ENCODE data around the gene ABCD1. TPM values are rescaled to one million over a fixed set of nuclear protein-coding genes. Genes with fewer than 3 reads are reported as not detected.

The ABCD1 gene
- total and polyA plus RNA-seq, 4 donors = 5.7 to 19.7 (median 10.3) TPM

DNA sequence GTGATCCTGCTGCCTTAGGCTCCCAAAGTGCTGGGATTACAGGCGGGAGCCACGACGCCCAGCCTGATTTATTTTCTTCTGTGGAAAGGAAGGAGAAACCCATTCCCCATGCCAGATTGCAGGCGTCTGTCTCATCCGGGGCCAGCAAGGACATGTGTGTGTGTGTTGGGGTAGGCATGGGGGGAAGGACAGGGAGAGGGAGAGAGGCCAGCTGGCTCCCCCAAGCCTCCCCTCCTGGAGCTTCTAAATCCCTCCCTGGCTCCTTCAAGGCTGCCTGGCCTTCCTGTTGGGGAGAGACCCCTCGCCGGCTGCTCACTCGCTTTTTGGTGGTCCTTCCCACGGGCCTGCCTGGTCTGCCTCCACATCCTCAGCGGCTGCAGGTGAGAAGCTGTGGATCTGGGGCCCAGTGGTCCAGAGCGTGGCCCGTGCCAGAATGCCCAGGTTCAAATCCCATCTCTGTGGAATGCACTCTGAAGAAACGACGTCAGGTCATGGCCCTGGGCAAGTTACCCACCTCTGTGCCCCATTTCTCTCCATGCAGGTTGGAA lies 38.0 kb downstream of the ABCD1 start:
- no peak overlapping the region for H3K9ac ChIP-seq (ENCODE audit: insufficient read depth in 1 of 2, low read length in 2 of 2)
- no peak overlapping the region for H3K4me3 ChIP-seq
- 85 to 87% methylated on average over 11 to 14 of the region's 14 CpGs for WGBS, 2 donors
- ATAC-seq (ENCODE audit: insufficient read depth, low FRiP score) (no peak), DNase-seq (peak in 1 of 3 donors; percentile 7)
- no peak overlapping the region for H3K27ac ChIP-seq (ENCODE audit: low read depth in 1 of 2, low read length in 1 of 2)
- no peaks in the 10 kb centered on the region for H3K27me3 ChIP-seq (ENCODE audit: control insufficient read depth in 3 of 3, insufficient read depth in 3 of 3, low read length in 2 of 3)
- H3K9me3 ChIP-seq (ENCODE audit: control insufficient read depth in 4 of 4, insufficient read depth in 3 of 4, low read length in 3 of 4) = peaks cover 0 to 5% (median 0%) of the 10 kb centered on the region in 4 donors
- peaks cover 0 to 16% (median 10%) of the 10 kb centered on the region in 5 donors for H3K4me1 ChIP-seq (ENCODE audit: control insufficient read depth in 5 of 5, insufficient read depth in 5 of 5, low read length in 5 of 5)
- H3K36me3 ChIP-seq (ENCODE audit: control insufficient read depth in 4 of 4, insufficient read depth in 4 of 4, low read length in 4 of 4) = no peaks in the 10 kb centered on the region
- TF ChIP-seq, protein P1, sequence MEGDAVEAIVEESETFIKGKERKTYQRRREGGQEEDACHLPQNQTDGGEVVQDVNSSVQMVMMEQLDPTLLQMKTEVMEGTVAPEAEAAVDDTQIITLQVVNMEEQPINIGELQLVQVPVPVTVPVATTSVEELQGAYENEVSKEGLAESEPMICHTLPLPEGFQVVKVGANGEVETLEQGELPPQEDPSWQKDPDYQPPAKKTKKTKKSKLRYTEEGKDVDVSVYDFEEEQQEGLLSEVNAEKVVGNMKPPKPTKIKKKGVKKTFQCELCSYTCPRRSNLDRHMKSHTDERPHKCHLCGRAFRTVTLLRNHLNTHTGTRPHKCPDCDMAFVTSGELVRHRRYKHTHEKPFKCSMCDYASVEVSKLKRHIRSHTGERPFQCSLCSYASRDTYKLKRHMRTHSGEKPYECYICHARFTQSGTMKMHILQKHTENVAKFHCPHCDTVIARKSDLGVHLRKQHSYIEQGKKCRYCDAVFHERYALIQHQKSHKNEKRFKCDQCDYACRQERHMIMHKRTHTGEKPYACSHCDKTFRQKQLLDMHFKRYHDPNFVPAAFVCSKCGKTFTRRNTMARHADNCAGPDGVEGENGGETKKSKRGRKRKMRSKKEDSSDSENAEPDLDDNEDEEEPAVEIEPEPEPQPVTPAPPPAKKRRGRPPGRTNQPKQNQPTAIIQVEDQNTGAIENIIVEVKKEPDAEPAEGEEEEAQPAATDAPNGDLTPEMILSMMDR (IDR thresholded peaks at IDR 0.05; ENCODE audit: control extremely low read depth, extremely low read depth) = no peak

DNA sequence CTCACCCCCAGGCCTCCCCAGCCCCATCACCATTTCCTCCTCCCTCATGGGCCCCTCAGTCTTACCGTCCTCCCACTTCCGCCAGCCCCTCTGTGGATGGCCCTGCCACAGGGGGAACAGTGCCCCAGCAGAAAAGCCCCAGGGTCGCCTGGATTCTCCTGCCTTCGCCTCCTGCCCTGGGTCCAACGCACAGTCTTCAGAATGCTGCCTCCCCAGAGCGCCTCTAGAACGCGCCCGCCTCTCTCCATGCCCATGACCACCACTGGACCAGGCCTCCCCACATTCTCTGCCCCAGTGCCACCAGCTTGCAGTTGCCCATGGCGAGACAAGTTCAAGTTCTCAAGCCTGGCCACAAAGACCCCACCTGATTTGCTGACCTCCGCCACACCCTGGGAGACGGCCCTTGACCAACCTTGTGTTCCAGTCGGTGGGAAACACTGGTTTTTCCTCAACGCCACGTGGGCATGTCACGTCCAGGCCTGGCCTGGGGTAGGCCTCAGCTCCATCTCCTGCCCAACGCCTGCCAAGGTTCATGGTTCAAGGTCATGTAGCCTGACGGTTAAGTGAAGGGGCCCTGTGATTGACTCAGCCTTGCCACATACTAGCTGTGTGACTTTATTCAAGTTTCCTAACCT lies 38.8 kb downstream of the ABCD1 start:
- peaks cover 0 to 5% (median 0%) of the 10 kb centered on the region in 4 donors for H3K9me3 ChIP-seq (ENCODE audit: control insufficient read depth in 4 of 4, insufficient read depth in 3 of 4, low read length in 3 of 4)
- H3K27ac ChIP-seq (ENCODE audit: low read depth in 1 of 2, low read length in 1 of 2) = no peak overlapping the region
- no peaks in the 10 kb centered on the region for H3K36me3 ChIP-seq (ENCODE audit: control insufficient read depth in 4 of 4, insufficient read depth in 4 of 4, low read length in 4 of 4)
- TF ChIP-seq, protein P1 (IDR thresholded peaks at IDR 0.05; ENCODE audit: control extremely low read depth, extremely low read depth) = no peak
- H3K4me3 ChIP-seq = no peak overlapping the region
- DNase-seq (no peak), ATAC-seq (ENCODE audit: insufficient read depth, low FRiP score) (no peak)
- H3K27me3 ChIP-seq (ENCODE audit: control insufficient read depth in 3 of 3, insufficient read depth in 3 of 3, low read length in 2 of 3) = no peaks in the 10 kb centered on the region
- 84 to 86% methylated on average over 14 to 18 of the region's 18 CpGs for WGBS, 2 donors
- H3K4me1 ChIP-seq (ENCODE audit: control insufficient read depth in 5 of 5, insufficient read depth in 5 of 5, low read length in 5 of 5) = peaks cover 0 to 16% (median 10%) of the 10 kb centered on the region in 5 donors
- H3K9ac ChIP-seq (ENCODE audit: insufficient read depth in 1 of 2, low read length in 2 of 2) = no peak overlapping the region

DNA sequence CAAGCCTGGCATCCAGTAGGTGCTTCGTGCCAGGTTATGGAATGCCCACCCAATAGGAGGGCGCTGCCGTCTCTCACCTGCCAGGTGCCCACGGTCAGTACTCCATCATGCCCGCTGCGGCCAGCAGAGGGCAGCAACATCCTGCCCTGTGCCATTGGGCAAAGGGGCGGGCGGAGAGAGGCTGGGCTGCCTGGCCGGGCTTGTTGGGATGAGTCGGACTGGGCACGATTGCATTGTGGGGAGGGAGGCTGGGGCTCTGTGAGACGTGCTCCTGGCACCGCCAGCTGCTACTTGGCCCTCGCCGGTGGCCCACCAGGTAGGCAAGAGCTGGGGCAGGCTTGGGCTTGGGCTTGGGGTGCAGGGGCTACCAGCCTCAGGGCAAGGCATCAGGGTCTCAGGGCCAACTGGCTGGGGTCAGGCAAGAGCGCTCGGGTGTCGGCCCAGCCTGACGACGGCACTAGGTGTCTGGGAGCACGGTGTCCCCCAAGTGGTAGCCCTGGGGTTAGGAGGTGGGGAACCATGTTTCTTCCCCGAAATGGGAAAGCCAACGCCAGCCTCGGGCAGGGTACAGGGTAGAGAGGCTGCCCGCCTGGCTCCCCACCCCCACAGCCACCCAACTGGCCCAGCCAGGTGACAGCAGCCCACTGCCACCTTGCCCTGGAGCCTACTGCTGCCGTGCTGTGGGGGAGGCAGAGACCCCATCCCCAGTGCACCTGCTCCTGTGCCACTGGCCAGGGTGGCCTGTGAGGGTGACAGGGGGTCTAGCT lies 39.5 kb downstream of the ABCD1 start, which contains the start of gene PLXNB3:
PLXNB3 (plus strand) TSS at position 261 of the 767 bp plus-strand sequence. CDS start 1,287 bp downstream, outside the sequence.
- H3K27me3 ChIP-seq (ENCODE audit: control insufficient read depth in 3 of 3, insufficient read depth in 3 of 3, low read length in 2 of 3) = no peaks in the 10 kb centered on the region
- H3K27ac ChIP-seq (ENCODE audit: low read depth in 1 of 2, low read length in 1 of 2) = peak within 1 kb of the TSS in 1 of 2 donors; percentile 26

More for the DNA sequence above, 39.5 kb downstream of the ABCD1 start, which contains the start of gene PLXNB3:
- Histone ChIP-seq H3K4me3 (no peak within 1 kb of the TSS), H3K9me3 (ENCODE audit: control insufficient read depth in 4 of 4, insufficient read depth in 3 of 4, low read length in 3 of 4) (peaks cover 0 to 5% (median 0%) of the 10 kb centered on the region in 4 donors), H3K36me3 (ENCODE audit: control insufficient read depth in 4 of 4, insufficient read depth in 4 of 4, low read length in 4 of 4) (no peaks in the 10 kb centered on the region), H3K4me1 (ENCODE audit: control insufficient read depth in 5 of 5, insufficient read depth in 5 of 5, low read length in 5 of 5) (peaks cover 0 to 16% (median 10%) of the 10 kb centered on the region in 5 donors), H3K9ac (ENCODE audit: insufficient read depth in 1 of 2, low read length in 2 of 2) (no peak within 1 kb of the TSS)
- DNase-seq = peak; percentile 46 to 68 (median 56)
- TF ChIP-seq, protein P1 (IDR thresholded peaks at IDR 0.05; ENCODE audit: control extremely low read depth, extremely low read depth) = peak; percentile 81
- ATAC-seq (ENCODE audit: insufficient read depth, low FRiP score) = peak; percentile 76
- 18 to 37% methylated on average over 13 to 26 of the region's 26 CpGs for WGBS, 2 donors

Data from lung (tissue), 12 donors.